ENCODE measurements around the gene CASP7.

Gene CASP7

DNA sequence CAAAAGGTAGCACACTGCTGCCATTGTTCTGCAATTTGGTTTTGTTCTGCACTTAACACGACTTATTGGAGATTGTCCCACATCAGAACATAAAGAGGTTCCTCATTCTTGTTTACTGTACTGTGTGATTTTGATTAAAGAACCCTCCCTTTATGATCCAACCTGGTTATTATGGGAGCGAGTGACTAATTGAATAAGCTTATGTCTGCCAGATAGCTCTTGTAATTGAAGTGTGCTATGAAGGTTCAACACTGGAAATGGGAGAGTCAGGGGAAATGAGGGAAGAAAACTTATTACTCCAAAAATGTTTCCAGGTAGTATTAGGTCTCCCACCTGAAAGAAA is 33.9 kb downstream of the CASP7 start:
- DNase-seq, result peak; percentile 68

DNA sequence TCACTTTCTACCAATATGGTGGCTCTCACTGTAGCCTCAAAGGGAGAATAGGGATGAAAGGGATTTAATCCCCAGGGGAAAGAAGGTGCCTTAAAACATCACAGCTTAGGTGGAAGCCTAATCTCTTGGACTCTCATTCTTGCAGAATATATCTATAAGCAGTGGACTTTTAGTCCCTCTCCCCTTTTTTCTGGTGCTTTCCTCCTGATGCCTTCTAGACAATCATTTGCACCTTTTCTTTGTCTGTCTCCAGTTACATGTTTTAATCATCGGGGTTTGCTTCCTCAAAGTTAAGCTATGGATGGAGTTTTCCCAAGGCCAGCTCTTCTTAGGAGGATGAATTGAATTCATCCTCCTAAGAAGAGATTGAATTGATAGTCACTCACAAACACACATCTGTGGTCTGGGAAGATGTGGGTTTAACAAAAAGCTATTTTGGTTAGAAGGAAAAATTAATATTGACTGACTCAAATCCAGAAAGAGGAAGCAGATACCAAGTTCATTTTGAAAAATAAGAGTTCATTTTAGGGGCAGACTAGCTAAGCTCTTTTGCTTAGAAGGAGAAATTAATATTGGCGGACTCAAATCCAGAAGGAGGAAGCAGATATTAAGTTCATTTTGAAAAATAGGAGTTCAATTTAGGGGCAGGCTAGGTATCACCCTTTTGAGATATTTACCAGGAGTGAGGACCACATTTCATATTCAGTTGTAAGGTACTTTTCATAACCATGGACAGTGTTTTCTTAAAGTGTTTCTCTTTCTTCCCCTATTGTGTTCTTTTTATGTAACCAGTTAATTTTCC is 36.6 kb downstream of the CASP7 start:
- no peak for DNase-seq

DNA sequence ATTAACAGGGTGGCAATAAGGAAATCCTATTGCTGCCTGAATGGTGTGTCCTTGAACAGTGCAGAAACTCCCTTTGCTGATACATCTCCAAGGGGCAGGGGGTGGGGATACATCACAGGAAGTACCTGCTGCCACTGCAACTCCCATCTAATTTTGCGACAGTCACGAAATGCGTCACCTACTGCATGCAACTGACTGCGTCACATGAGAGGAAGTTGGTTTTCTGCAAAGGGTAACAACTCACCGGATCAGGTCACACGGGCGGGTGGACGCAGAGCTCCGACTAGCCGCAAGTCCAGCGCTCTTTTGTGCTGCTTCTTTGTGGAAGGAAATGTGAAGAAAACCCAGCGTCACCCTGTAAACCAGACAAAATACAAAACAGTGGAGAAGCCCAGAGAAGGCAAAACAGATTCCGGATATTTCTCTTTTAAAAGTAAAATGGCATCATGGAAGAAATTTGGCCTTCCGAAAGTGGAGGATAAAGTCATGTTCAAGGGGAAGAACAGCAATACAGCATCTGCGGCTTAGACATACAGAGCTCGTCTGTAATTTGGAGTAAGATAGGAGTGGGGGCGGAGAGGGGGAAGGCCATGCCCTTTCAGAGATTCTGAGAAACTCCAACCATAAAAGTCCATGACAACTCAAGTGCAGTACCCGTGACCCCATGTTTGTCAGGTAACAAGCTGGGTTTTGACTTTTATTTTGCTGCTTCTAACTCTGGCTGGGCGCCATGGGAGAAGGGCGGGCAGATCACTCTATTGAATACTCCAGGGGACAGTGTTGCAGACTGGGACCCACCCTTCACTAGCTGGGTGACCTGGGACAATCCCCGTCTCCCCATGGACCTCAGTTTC is 39.5 kb downstream of the CASP7 start:
- DNase-seq, result no peak

DNA sequence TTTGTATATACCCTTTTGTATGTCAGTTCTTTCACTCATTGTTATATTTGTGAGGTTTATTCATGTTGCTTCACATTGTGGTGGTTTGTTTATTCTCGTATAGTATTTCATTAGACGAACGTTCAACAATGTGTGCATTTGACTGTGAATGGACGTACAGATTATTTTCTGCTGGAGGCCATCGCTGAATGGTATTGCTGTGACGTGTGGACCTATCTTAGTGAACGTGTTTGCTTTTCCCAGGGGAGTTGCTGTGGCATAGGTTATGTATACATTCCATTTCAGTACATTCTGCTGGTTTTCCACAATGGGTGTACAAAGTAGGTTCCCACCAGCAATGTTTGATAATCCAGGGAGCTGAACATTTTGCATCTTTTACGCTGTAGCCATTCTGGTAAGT is 40.7 kb downstream of the CASP7 start:
- DNase-seq, result no peak

DNA sequence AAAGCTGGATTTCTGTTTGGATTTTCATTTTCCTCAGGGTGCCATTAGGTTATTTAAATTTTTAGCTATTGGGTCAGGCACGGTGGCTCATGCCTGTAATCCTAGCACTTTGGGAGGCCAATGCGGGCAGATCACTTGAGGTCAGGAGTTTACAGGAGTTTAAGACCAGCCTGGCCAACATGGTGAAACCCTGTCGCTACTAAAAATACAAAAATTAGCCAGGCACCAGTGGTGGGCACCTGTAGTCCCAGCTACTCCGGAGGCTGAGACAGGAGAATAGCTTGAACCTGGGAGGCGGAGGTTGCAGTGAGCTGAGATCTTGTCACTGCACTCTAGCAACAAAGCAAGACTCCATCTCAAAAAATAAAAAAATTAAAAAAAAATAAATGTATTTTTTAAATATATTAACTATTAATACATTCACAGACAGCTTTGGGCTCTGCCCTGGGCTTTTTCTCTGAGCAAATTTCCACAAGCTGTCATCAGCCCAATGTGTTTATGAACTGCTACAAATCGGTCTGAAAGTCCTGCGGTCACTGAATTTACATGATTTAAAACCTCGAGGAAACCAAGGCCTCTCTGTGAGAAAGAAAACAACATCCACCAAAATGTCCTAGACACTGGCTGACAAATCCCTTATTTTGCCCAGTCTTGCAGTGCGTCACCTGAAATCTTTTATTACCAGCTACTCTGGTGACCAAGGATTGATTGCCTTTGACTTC is 52.6 kb downstream of the CASP7 start:
- no peak for DNase-seq

DNA sequence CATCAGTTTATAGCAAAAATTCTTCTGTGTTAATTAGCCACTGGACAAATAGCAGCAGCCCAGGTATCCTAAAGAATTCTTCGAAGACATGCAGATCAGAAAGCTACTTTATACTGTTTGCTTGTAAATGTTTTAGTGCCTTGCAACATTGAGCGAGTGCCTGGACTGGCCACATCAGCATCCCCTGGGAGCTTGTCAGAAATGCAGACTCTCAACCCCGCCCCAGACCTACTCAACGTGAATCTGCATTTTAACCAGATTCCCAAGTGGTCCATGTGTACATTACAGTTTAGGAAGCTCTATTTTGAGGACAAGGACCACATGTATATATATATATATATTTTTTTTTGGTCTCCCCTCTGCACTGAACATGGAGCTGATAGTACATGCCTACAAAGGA is 53.3 kb downstream of the CASP7 start:
- DNase-seq, result no peak

DNA sequence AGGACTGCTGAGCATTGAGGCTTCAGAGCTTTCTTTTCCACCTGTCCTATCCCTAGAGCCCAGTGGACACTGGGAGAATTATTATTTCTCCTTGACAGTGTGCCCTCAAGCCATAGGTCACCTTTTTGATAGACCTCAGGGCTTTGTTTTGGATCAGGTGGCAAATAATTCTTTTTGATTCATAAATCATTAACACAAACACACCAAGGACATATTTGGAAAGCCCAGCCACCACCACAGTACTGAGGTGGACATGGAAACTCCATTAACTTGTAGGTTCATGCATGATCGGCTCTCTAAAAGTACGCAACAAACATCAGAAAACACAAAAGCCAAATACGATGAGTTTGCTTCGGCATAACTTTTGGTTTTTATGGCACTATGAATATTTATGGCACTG is 53.9 kb downstream of the CASP7 start:
- no peak for DNase-seq

DNA sequence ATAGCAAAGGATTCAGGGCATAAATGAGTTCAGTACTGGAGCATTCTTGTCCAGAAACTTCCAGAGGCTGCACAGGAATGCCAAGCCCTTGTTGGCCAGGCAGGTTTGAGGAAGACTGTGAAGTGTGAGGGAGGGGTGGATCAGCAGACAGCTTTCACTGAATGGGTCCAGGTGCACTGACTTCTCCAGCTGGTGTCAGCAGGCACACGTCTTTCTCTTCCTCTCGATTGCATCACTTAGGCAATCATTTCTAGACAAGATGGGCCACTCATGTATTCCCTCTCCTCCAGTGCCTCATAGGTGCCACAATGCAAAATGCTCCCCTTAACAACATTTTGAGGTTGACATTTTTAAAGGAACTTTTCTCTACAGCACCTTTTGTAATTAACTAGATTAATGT is 56.2 kb downstream of the CASP7 start:
- no peak for DNase-seq

DNA sequence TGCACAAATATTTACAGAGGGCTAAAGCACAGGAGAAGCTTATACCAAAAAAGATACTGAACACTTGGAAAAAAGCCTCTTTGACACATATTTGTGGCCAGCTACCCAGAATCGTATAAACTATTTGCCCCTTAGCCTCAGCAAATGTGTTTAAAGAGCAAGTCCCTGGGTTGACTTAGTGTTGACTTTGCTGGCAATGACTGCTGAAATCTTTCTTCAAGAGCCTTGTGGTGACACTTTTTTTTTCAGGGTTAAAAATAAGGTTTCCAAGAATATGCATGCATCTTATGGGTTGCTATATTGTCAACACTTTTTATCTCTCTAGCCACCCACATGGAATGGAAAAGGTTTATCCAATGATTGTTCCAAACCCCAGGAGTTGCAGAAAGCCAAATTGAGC is 56.9 kb downstream of the CASP7 start:
- no peak for DNase-seq

DNA sequence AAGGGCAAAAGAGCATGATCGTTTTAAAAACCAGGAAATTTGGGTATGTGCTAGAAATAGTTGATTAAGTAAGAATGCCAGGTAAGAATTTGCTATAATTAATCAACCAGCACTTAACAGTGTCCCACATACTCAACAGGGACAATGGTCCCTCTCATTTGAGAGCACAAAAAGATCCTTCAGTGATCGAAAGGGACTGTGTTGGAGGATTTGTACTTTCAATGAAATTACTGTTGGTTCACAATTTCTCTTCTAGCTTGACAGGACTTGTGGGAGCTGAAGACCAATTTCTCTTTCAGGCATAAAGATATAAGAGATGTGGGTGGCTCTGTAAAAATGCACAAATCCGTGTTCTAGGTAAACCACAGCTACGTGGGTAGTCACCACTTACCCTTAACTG is 59.3 kb downstream of the CASP7 start:
- DNase-seq, result no peak

DNA sequence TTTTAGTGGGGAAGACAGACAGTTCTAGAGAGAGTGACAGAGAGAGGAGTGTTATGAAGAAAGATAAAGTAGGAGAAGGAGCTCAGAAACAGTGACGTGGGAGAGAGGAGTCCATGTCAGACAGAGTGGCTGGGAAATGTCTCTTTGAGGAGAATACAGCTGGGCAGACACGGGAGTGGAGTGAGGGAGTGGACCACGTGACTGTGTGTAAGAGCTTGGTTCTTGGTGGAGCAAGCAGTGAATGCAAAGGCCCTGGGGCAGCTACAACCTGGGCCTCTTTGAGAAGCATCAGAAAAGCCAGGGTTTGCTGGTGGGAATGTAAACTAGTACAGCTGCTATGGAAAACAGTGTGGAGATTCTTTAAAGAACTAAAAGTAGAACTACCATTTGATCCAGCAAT is 59.9 kb downstream of the CASP7 start:
- no peak for DNase-seq

DNA sequence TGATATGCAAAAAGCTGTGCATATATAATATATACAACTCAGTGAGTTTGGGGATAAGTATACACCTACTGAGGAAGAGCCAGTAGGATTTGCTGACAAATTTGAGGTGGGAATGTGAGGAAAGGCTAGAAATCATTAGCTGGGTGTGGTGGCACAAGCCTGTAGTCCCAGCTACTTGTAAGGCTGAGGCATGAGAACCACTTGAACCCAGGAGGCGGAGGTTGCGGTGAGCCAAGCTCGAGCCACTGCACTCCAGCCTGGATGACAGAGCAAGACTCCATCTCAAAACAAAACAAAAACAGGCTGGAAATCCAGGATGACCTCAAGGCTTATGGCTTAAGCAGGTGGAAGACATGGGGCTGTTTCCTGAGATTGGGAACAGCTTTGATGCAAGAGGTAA is 61.1 kb downstream of the CASP7 start:
- no peak for DNase-seq

DNA sequence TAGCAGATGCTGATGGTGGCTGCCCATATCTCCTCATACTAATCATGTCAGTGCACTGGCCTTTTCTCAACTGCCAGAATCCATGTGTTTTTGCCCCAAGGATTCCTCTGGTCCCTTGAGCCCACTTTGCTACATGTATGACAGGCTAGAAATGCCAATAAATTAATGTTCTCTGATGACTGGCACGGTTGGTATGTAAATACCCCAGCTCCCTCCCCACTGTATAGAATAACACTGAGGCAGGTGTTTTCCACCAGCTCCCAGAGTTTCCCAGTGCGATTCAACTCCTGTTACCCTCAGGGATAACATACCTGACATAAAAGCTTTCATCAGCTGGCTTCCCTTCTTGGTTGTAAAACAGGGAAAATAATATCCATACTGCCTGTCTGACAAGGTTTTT is 62.8 kb downstream of the CASP7 start:
- DNase-seq, result no peak

DNA sequence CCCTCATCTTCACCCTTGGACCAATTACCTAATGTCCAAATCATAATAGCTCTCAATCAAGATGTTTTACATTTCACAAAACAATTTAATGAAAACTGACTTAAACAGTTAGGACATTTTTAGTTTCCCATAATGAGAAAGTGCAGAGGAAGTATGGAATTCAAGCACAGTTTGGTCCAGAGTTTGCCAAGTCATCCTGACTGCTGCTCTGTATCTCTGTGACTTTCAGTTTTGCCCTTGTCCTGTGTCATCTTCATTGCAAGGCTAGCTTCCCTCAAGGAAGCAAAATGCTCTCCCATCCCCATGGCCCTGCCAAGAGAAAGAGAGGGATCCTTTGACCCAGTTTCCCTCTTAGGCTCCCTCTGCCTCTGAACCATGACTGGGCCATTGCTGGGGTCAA is 63.9 kb downstream of the CASP7 start:
- no peak for DNase-seq

DNA sequence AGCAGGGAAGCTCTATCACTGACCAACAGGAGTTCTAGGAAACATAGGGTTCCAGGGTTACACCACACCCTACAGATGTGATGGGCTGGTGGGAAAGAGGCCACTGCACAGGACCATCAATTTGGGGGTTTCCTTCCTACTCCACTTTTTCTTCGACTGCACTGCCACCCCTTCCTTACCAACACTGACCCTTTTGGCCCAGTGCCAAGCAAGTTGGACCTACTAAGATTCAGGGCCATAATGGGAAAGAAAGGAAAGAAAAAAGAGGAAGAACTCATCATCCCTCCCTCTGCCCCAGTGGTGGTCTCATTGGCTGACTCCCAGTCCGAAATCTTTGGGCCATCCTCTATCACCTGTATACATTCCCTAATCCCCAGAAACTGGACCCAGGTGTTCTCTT is 65.7 kb downstream of the CASP7 start:
- DNase-seq, result no peak

DNA sequence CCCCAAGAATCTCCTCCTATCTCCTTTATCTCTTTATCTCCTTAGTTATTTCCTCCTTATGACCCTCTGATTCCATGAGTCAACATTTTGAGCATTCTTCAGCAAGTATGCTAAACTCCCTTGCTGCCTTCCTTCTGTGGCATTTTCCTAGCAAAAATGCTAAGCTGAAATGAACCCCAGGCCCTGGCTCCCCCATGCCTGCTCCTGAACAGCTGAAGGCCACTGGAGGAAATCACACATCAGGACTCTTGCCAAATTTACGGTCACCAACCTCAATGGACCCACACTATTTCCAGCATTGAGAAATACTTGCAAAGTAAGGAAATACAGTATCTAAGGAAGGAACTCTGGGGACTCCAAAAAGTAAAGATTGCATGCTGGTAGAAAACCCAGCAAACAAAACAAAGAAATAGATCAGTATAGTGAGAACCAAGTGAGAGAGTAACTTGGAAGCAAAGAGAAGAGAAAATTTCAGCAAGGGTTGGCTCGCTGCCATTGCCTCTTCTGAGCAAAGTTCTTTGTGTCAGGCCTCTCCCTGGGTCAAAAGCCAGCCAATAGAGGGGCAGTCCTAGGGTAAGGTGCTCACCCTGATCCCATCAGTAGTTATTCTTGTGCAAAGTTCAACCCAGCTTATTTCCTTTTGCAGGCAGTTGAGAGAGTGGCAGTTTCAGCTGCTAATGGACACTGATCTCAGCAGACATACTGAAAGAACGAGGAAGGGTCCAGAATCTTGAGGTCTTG is 66.7 kb downstream of the CASP7 start:
- no peak for DNase-seq

DNA sequence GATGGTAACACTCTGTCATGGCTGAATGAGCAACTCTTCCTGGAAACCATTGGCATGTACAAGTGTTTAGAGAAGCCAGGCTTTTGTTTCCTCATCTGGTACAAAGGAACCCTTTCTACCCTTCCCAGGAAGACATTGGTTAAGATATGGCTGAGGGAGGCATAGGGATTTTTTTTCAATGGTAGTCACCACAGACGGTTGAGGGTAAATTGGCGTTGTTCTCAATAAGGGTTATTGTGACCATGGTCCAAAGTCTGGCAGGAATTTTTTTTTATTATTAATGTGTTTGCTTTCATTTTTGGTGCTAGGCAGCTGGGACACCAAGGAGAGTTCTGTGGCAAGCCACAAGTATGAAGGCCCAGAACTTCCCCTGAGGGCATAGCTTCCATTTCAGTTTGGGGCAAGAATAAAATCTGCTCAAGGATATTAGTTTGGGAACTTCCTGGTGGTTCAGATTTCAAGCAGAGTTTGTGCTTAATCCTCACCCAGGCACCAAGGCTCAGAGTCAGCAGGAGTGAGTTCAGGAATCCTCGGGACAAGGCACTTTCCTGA is 71.5 kb downstream of the CASP7 start, which contains the start of gene PLEKHS1:
TSS of gene PLEKHS1 (plus strand) at position 502 of the 552 bp plus-strand sequence. CDS start 3,596 bp downstream, outside the sequence.
- no peak for DNase-seq

DNA sequence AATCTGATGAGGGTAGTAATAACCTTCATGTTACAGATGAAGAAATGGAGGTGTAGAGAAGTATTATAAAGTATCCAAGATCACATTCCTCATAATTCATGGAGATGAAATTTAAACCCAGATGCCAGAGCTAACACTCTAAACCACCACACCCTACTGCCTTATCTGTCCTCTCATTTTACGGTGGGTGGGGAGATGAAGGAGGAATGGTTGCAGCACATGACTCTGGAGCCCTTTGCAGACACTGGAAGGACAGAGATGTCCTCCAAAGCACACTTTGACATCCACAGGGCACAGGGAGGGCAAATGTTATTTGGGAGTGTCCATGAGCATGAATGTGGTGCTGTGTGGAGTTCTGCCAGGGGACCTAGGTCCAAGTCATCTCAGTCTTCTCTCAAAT is 72.8 kb downstream of the CASP7 start:
- DNase-seq, result no peak

DNA sequence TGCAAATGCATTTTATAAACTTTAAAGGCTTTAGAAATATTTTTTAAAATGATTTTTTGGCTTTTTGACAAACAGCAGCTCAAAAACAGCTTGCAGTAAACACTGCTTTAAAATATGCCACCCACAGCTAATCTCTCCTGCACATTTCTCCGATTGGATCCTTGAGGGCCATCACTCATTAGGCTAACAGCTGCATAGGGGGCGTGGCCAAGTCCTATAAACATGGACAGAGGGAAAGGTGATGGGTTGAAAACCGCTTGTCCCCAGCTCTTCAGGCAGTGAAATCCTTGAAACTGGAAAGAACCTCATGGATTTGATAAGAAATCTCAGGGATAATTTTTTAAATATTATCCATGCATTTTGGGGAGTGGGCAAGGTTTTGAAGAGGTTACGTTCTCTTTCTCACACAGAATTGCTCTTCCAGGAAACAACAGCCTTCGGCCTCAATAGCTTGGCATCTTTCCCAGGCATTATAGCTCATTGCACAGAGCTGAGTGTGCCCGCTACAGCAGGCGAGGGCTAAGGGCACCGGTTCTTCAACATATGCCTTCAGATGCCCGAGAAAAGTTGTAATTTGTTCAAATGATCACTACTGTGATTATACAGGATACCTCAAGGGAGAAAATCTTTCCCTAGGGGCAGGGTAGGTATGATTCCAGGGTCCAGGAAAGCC is 73.4 kb downstream of the CASP7 start:
- DNase-seq, result peak; percentile 7

DNA sequence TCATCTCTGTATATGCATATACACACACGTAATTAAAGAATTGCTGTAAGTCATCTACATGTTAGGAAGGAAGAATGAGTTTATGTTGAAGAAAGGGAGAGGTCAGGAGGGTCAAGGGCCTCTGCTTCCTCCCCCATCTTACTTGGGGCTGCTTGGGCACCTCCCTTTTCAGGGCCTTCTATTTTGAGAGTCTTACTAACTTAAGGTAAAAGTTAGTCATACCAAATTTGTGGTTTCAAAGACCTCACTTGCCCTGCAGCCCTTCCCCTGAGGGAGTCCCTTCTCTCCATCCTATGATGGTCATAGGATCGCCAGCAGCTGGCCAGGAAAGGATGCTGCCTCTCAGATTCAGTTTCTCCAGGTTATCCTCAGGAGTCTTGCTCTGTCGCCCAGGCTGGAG is 74.4 kb downstream of the CASP7 start:
- no peak for DNase-seq

DNA sequence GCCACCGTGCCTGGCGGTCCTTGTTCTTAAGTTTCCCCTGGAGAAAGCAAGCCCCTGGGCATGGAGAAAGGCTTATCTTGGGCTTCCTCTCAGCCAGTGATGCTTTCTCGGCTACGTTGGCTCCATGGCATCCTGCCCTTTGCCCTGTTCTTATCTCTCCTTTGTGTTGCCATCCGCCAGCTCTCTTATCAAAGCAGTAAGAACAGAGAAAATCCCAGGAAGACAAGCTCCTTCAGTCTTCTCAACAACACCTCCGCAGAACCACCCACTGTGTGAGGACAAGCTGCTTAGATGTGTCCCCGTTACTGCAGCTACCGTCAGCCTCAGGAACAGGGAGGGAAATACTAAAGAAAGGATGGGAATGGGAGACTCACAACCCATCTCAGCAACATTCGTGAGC is 75.1 kb downstream of the CASP7 start:
- no peak for DNase-seq

DNA sequence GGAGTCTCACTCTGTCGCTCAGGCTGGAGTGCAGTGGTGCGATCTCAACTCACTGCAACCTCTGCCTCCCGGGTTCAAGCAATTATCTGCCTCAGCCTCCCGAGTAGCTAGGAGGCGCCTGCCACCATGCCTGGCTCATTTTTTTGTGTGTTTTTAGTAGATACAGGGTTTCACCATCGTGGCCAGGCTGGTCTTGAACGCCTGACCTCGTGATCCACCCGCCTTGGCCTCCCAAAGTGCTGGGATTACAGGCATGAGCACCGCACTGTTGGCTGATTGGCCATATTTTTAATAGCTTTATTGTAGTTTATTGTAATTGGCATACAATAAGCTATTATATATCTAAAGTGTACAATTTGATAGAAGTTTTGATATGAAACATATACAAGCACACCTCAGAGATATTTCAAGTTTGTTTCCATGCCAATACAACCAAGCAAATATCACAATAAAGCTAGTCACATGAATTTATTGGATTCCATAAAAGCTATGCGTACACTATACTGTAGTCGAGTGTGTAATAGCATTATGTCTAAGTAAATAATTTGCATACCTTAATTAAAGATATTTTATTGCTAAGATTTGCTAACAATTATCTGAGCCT is 77.3 kb downstream of the CASP7 start:
- no peak for DNase-seq

All from NCI-H1048 (cell line).